HepG2 (cell line): ENCODE data around the gene NAB1.

Experiments
- BHLHE40 ChIP-seq: IDR thresholded peaks from 2 replicates; pipeline ENCODE4 v1.6.1; 2011; ENCODE audit warnings: low read length, improper control_type of control experiment
- KLF12 ChIP-seq: sonication (generic); formaldehyde crosslinking; IDR thresholded peaks from 2 replicates; pipeline ENCODE4 v1.4.0; 2020; ENCODE audit warnings: missing genetic modification reagents, borderline replicate concordance
- ZBTB1 ChIP-seq: sonication (generic); formaldehyde crosslinking; IDR thresholded peaks from 2 replicates; pipeline ENCODE4 v1.4.0; 2020; ENCODE audit warnings: missing genetic modification reagents, borderline replicate concordance
- ZBTB33 ChIP-seq: sonication (generic); formaldehyde crosslinking; IDR thresholded peaks from 2 replicates; pipeline ENCODE4 v1.4.0; 2020; ENCODE audit warnings: missing genetic modification reagents
- ZNF362 ChIP-seq: sonication (generic); formaldehyde crosslinking; IDR thresholded peaks from 2 replicates; pipeline ENCODE4 v1.4.0; 2020; ENCODE audit warnings: missing genetic modification reagents, mild to moderate bottlenecking, borderline replicate concordance
- ZNF746 ChIP-seq: sonication (generic); formaldehyde crosslinking; IDR thresholded peaks from 2 replicates; pipeline ENCODE4 v1.8.0; 2022; ENCODE audit warnings: mild to moderate bottlenecking, missing genetic modification reagents

- TF ChIP-seq ZBTB33 (CRISPR knock-in tag): no peak
- TF ChIP-seq KLF12: no peak
- no peak for TF ChIP-seq ZNF362 (CRISPR knock-in tag)
- TF ChIP-seq ZBTB1 (CRISPR knock-in tag): no peak
- TF ChIP-seq ZNF746 (CRISPR knock-in tag): no peak
- no peak for TF ChIP-seq BHLHE40
Measured at GRCh38 chr2:190679391-190679790, 30.5 kb downstream of the NAB1 start.
